IMR-90 (cell line): Measurements from ENCODE around the gene FAAP24. TPM values are rescaled to one million over a fixed set of nuclear protein-coding genes. Genes with fewer than 3 reads are reported as not detected.

ENCODE experiments used
- ATAC-seq: fragments of 200-7000 bp; cut with Tn5 transposase; 2 replicates; pipeline ENCODE4 v1.9.1; 2020; ENCODE audit warnings: low read depth, mild to moderate bottlenecking, moderate library complexity
- BruUV-seq: library from RNA; stranded (reverse); fragments of 400-500 nt; replicated peaks from 2 replicates; lab custom pipeline; 2021; lab: Mats Ljungman, UMichigan
- CTCF ChIA-PET: fragments of 300-600 bp; formaldehyde crosslinking; extraction: SDS; loops from one replicate; lab custom pipeline; 2021; ENCODE audit warnings: antibody characterized with exemption; lab: Yijun Ruan, JAX
- POLR2A ChIA-PET: fragments of 300-600 bp; sonication (Branson Sonifier 250); formaldehyde crosslinking; loops from one replicate; lab custom pipeline; 2022; ENCODE audit warnings: antibody characterized with exemption; ENCODE audit not compliant: unreplicated experiment; lab: Charles Lee
- DNase-seq: peaks from one replicate; pipeline ENCODE4 v3.0.0; 2013
- H2AFZ ChIP-seq: replicated peaks from 2 replicates; pipeline ENCODE3; 2013; ENCODE audit warnings: low read length, mild to moderate bottlenecking; ENCODE audit not compliant: poor library complexity
- H2AK5ac ChIP-seq: 2 replicates; pipeline ENCODE4 v1.6.1; 2013; ENCODE audit warnings: low read depth, low read length, inconsistent platforms
- H2AK9ac ChIP-seq: replicated peaks from 2 replicates; pipeline ENCODE3; 2013; ENCODE audit warnings: mild to moderate bottlenecking, low read depth, low read length, moderate library complexity; ENCODE audit not compliant: poor library complexity
- H2BK120ac ChIP-seq: 2 replicates; pipeline ENCODE4 v1.6.1; 2013; ENCODE audit warnings: low read depth, low read length, inconsistent platforms
- H2BK15ac ChIP-seq: 3 replicates; pipeline ENCODE4 v1.6.1; 2013; ENCODE audit warnings: low read depth, low read length, inconsistent platforms
- H2BK20ac ChIP-seq: 2 replicates; pipeline ENCODE4 v1.6.1; 2013; ENCODE audit warnings: low read depth, mild to moderate bottlenecking, inconsistent platforms, low read length, moderate library complexity
- H2BK5ac ChIP-seq: 2 replicates; pipeline ENCODE4 v1.6.1; 2013; ENCODE audit warnings: mild to moderate bottlenecking, low read depth, low read length, inconsistent platforms; ENCODE audit not compliant: poor library complexity, severe bottlenecking
- H3K14ac ChIP-seq: replicated peaks from 2 replicates; pipeline ENCODE4 v1.6.1; 2013; ENCODE audit warnings: low read depth, low read length, inconsistent platforms
- H3K18ac ChIP-seq: 2 replicates; pipeline ENCODE4 v1.6.1; 2013; ENCODE audit warnings: low read depth, low read length, control low read depth
- H3K23ac ChIP-seq: 2 replicates; pipeline ENCODE4 v1.6.1; 2013; ENCODE audit warnings: low read depth, low read length, inconsistent platforms
- H3K27ac ChIP-seq: 2 replicates; pipeline ENCODE4 v1.5.1; 2013; ENCODE audit warnings: mild to moderate bottlenecking, control low read depth, low read length; ENCODE audit not compliant: insufficient read depth
- H3K27me3 ChIP-seq: 2 replicates; pipeline ENCODE4 v1.6.1; 2013; ENCODE audit warnings: low read length; ENCODE audit not compliant: control insufficient read depth, insufficient read depth
- H3K36me3 ChIP-seq: 2 replicates; pipeline ENCODE4 v1.6.1; 2013; ENCODE audit warnings: low read length, mixed read lengths; ENCODE audit not compliant: control insufficient read depth, insufficient read depth
- H3K4ac ChIP-seq: 2 replicates; pipeline ENCODE4 v1.6.1; 2013; ENCODE audit warnings: low read depth, low read length, inconsistent platforms
- H3K4me1 ChIP-seq: 2 replicates; pipeline ENCODE4 v1.6.1; 2013; ENCODE audit warnings: low read length, mixed read lengths; ENCODE audit not compliant: control insufficient read depth, insufficient read depth
- H3K4me2 ChIP-seq: 2 replicates; pipeline ENCODE4 v1.6.1; 2013; ENCODE audit warnings: low read depth, mild to moderate bottlenecking, control low read depth, low read length, moderate library complexity
- H3K4me3 ChIP-seq: 2 replicates; pipeline ENCODE4 v1.5.1; 2013; ENCODE audit warnings: low read depth, mild to moderate bottlenecking, control low read depth, low read length, moderate library complexity; ENCODE audit not compliant: insufficient read depth
- H3K56ac ChIP-seq: 2 replicates; pipeline ENCODE4 v1.6.1; 2013; ENCODE audit warnings: low read length, inconsistent platforms; ENCODE audit not compliant: insufficient read depth; ENCODE audit errors: extremely low read depth
- H3K79me1 ChIP-seq, 2 experiments: 2 replicates each; pipeline ENCODE4 v1.6.1; 2013; ENCODE audit warnings: low read length in 2 of 2, inconsistent platforms in 1 of 2, low read depth in 1 of 2
- H3K9ac ChIP-seq: 2 replicates; pipeline ENCODE4 v1.6.1; 2013; ENCODE audit warnings: low read depth, low read length, control low read depth
- H3K9me1 ChIP-seq: 2 replicates; pipeline ENCODE4 v1.6.1; 2013; ENCODE audit warnings: low read length, inconsistent platforms; ENCODE audit not compliant: insufficient read depth
- H3K9me3 ChIP-seq: 2 replicates; pipeline ENCODE4 v1.6.1; 2013; ENCODE audit warnings: low read length; ENCODE audit not compliant: control insufficient read depth, insufficient read depth
- H4K20me1 ChIP-seq: 2 replicates; pipeline ENCODE4 v1.6.1; 2013; ENCODE audit warnings: low read length, inconsistent platforms; ENCODE audit not compliant: insufficient read depth
- H4K5ac ChIP-seq: 2 replicates; pipeline ENCODE4 v1.6.1; 2013; ENCODE audit warnings: mild to moderate bottlenecking, low read depth, low read length, control low read depth
- H4K8ac ChIP-seq, 2 experiments: 2 replicates each; pipeline ENCODE4 v1.6.1; 2013; ENCODE audit warnings: low read depth in 2 of 2, low read length in 2 of 2, control low read depth in 1 of 2, inconsistent platforms in 1 of 2
- H4K91ac ChIP-seq: 2 replicates; pipeline ENCODE4 v1.6.1; 2013; ENCODE audit warnings: low read depth, low read length, inconsistent platforms; ENCODE audit not compliant: insufficient read depth
- BHLHE40 ChIP-seq: fragments of 150-350 bp; IDR thresholded peaks from 2 replicates; pipeline ENCODE4 v1.6.1; 2016; ENCODE audit warnings: mild to moderate bottlenecking, low read depth, low read length
- CEBPB ChIP-seq: IDR thresholded peaks from 2 replicates; pipeline ENCODE4 v1.6.1; 2012; ENCODE audit warnings: low read depth, low read length, improper control_type of control experiment
- CHD1 ChIP-seq: IDR thresholded peaks from 2 replicates; pipeline ENCODE4 v1.6.1; 2012; ENCODE audit warnings: low read depth, low read length, improper control_type of control experiment
- CTCF ChIP-seq: conservative IDR thresholded peaks from 2 replicates; pipeline ENCODE4 v1.5.1; 2012; ENCODE audit warnings: mild to moderate bottlenecking, low read depth, low read length, improper control_type of control experiment
- ELK1 ChIP-seq: fragments of 150-350 bp; IDR thresholded peaks from 2 replicates; pipeline ENCODE4 v1.6.1; 2016; ENCODE audit warnings: low read depth, mild to moderate bottlenecking, low read length, moderate library complexity, borderline replicate concordance
- FOS ChIP-seq: fragments of 150-350 bp; IDR thresholded peaks from 2 replicates; pipeline ENCODE4 v1.6.1; 2016; ENCODE audit warnings: low read depth, low read length
- MAFK ChIP-seq: IDR thresholded peaks from 2 replicates; pipeline ENCODE4 v1.6.1; 2012; ENCODE audit warnings: low read depth, low read length, improper control_type of control experiment
- NFE2L2 ChIP-seq: fragments of 150-350 bp; IDR thresholded peaks from 2 replicates; pipeline ENCODE4 v1.6.1; 2016; ENCODE audit warnings: low read depth, mild to moderate bottlenecking, low read length
- POLR2A ChIP-seq: IDR thresholded peaks from 2 replicates; pipeline ENCODE4 v1.6.1; 2012; ENCODE audit warnings: mild to moderate bottlenecking, low read depth, low read length
- RAD21 ChIP-seq: IDR thresholded peaks from 2 replicates; pipeline ENCODE4 v1.6.1; 2012; ENCODE audit warnings: low read length, improper control_type of control experiment
- RCOR1 ChIP-seq: IDR thresholded peaks from 2 replicates; pipeline ENCODE4 v1.6.1; 2012; ENCODE audit warnings: mild to moderate bottlenecking, low read length, improper control_type of control experiment; ENCODE audit not compliant: insufficient replicate concordance
- RFX5 ChIP-seq: IDR thresholded peaks from 2 replicates; pipeline ENCODE4 v1.8.0; 2012; ENCODE audit warnings: low read depth, mild to moderate bottlenecking, low read length, moderate library complexity
- SMC3 ChIP-seq: fragments of 150-350 bp; IDR thresholded peaks from 2 replicates; pipeline ENCODE4 v1.6.1; 2016; ENCODE audit warnings: low read depth, mild to moderate bottlenecking, antibody characterized with exemption, low read length, moderate library complexity
- USF2 ChIP-seq: fragments of 150-350 bp; IDR thresholded peaks from 2 replicates; pipeline ENCODE4 v1.6.1; 2017; ENCODE audit warnings: mild to moderate bottlenecking, antibody characterized with exemption, low read length, low read depth
- WGBS, 2 experiments: methylation state at CpG; one replicate each; pipeline versions ENCODE4 v1.1.5 to v1.1.7; 2013; ENCODE audit warnings: missing lambda C conversion rate in 2 of 2; ENCODE audit not compliant: insufficient read length in 1 of 2; ENCODE audit errors: extremely low coverage in 2 of 2; 5-methylcytosine and 5-hydroxymethylcytosine counted together
- dilution Hi-C: fragments of 300-500 bp; cut with HindIII; formaldehyde crosslinking; loops from one replicate; pipeline ENCODE4 v1.14.3; 2018; ENCODE audit warnings: low sequenced_read_pairs; ENCODE audit not compliant: unreplicated experiment
- in situ Hi-C: fragments of 300-500 bp; cut with MboI; formaldehyde crosslinking; loops from 3 replicates; pipeline ENCODE4 v1.14.3; 2019; ENCODE audit warnings: low sequenced_read_pairs, inconsistent platforms, mixed read lengths
- intact Hi-C: fragments of 100-400 bp; cut with micrococcal nuclease; formaldehyde crosslinking; loops from 2 replicates; pipeline ENCODE4 v1.10.0; 2022
- polyA plus RNA-seq, 3 experiments: library from polyadenylated mRNA; depleted of rRNA; stranded (reverse); fragments of >200 nt; gene quantifications; 2 replicates each; pipeline ENCODE4 v1.2.3, GENCODE V29; 2012; ENCODE audit warnings: low replicate concordance in 1 of 3
- total RNA-seq: library from RNA; depleted of rRNA; stranded (reverse); fragments of >200 nt; gene quantifications from 2 replicates; pipeline ENCODE4 v1.2.3, GENCODE V29; 2012

FAAP24 gene
- total and polyA plus RNA-seq, 2 of the 4 experiments (the other 2 are of a cell fraction): 2.2 to 2.3 TPM

GRCh38 chr19:32976223-32976805, 4.3 kb downstream of the FAAP24 start (continued):
- TF ChIP-seq NFE2L2: no peak

- CTCF ChIA-PET: no interaction called here
- intact Hi-C loops: loop anchor here (2.0 kb wide), 1 partner anchor 102 kb away; no protein-coding TSS in a partner anchor
- H2AK9ac ChIP-seq: peak overlapping the region; percentile 33
- TF ChIP-seq USF2 (no peak), ELK1 (no peak), CEBPB (no peak), FOS (no peak), MAFK (no peak), RFX5 (no peak), NFE2L2 (no peak), CHD1 (no peak), SMC3 (no peak), RAD21 (no peak), POLR2A (no peak), BHLHE40 (no peak), CTCF (no peak), RCOR1 (no peak)
These were observed 5.2 kb downstream of the FAAP24 start for GRCh38 chr19:32977280-32977679.

More at GRCh38 chr19:32977280-32977679, 5.2 kb downstream of the FAAP24 start:
- H2BK20ac ChIP-seq: no peak overlapping the region
- in situ Hi-C loops (loop anchor here (5.0 kb wide), 1 partner anchor 140 kb away; no protein-coding TSS in a partner anchor), dilution Hi-C loops (no loop called here)
- H3K4ac ChIP-seq: no peak overlapping the region
- no peak overlapping the region for H2BK5ac ChIP-seq
- H4K5ac ChIP-seq: no peak overlapping the region
- H3K9ac ChIP-seq: no peak overlapping the region
- H3K9me3 ChIP-seq: no peaks in the 10 kb centered on the region
- POLR2A ChIA-PET: no interaction called here
- no TSS peak for BruUV-seq
- no peak overlapping the region for H2BK120ac ChIP-seq
- H3K4me1 ChIP-seq: 0 out of 2 replicates have a peak, but pooled peaks cover 1% of the 10 kb centered on the region
- peaks cover 1 to 2% of the 10 kb centered on the region in 2 experiments; a peak in 2 of 4 replicates for H3K79me1 ChIP-seq
- H3K56ac ChIP-seq: no peak overlapping the region
- H4K8ac ChIP-seq: no peak overlapping the region
- H4K91ac ChIP-seq: no peak overlapping the region
- H4K20me1 ChIP-seq: no peaks in the 10 kb centered on the region
- no peak for ATAC-seq
- H3K27ac ChIP-seq: no peak overlapping the region
- H3K36me3 ChIP-seq: peaks cover 3% of the 10 kb centered on the region; the same call in 1 of the 2 replicates
- H3K27me3 ChIP-seq: no peaks in the 10 kb centered on the region
- 100% methylated on average over 1 of the region's 7 CpGs; no CpG with 5 or more reads in 1 of the 2 experiments for WGBS, 2 experiments
- H2AFZ ChIP-seq: no peak overlapping the region
- H3K18ac ChIP-seq: no peak overlapping the region
- H3K14ac ChIP-seq: no peak overlapping the region
- H3K4me3 ChIP-seq: no peak overlapping the region
- H2BK15ac ChIP-seq: no peak overlapping the region
- H3K4me2 ChIP-seq: no peak overlapping the region
- H3K9me1 ChIP-seq: no peaks in the 10 kb centered on the region; the same call in 1 of the 2 replicates
- no peak overlapping the region for H2AK5ac ChIP-seq
- DNase-seq: peak; percentile 36
- no peak overlapping the region for H3K23ac ChIP-seq
